GM19238 (cell line): ENCODE measurements around the gene ZNRD2.
A peak's percentile ranks its signal among the peaks of the same experiment; 100 is the strongest.

ENCODE experiments used
- DNase-seq: peaks from one replicate; pipeline ENCODE4 v3.0.0; 2011; ENCODE audit warnings: low spot score; ENCODE audit not compliant: insufficient read length

Gene ZNRD2

GRCh38 chr11:65588199-65589054, 18.1 kb downstream of the ZNRD2 start:
- DNase-seq = peak; percentile 100

GRCh38 chr11:65589444-65590239, 19.4 kb downstream of the ZNRD2 start:
- DNase-seq = peak; percentile 75

GRCh38 chr11:65590240-65590738, 20.0 kb downstream of the ZNRD2 start:
- no peak for DNase-seq

- no peak for DNase-seq
Measured at GRCh38 chr11:65591939-65592857, 21.9 kb downstream of the ZNRD2 start.

GRCh38 chr11:65592858-65593517, 22.7 kb downstream of the ZNRD2 start:
- DNase-seq = no peak

- DNase-seq = peak; percentile 63
Measured at GRCh38 chr11:65593518-65594414, 23.5 kb downstream of the ZNRD2 start.

GRCh38 chr11:65595131-65595530, 24.9 kb downstream of the ZNRD2 start:
- no peak for DNase-seq

GRCh38 chr11:65595543-65596281, 25.4 kb downstream of the ZNRD2 start, which contains the start of gene KCNK7:
TSS of gene KCNK7 (minus strand) at chr11:65595800. CDS start at chr11:65595772, 28 bp downstream.
- DNase-seq = no peak

GRCh38 chr11:65596520-65596919, 26.2 kb downstream of the ZNRD2 start:
- DNase-seq = no peak

- no peak for DNase-seq
Measured at GRCh38 chr11:65598258-65598699, 28.0 kb downstream of the ZNRD2 start.

- DNase-seq = no peak
Measured at GRCh38 chr11:65599216-65599954, 29.1 kb downstream of the ZNRD2 start.

GRCh38 chr11:65599955-65600246, 29.6 kb downstream of the ZNRD2 start:
- DNase-seq = no peak

- no peak for DNase-seq
Measured at GRCh38 chr11:65604258-65604657, 34.0 kb downstream of the ZNRD2 start.

- DNase-seq = no peak
Measured at GRCh38 chr11:65606876-65607613, 36.8 kb downstream of the ZNRD2 start.

- no peak for DNase-seq
Measured at GRCh38 chr11:65607614-65608426, 37.5 kb downstream of the ZNRD2 start.

GRCh38 chr11:65609229-65609628, 39.0 kb downstream of the ZNRD2 start:
- no peak for DNase-seq

GRCh38 chr11:65609665-65610064, 39.4 kb downstream of the ZNRD2 start:
- no peak for DNase-seq
